HG03196 (cell line): ENCODE data around the gene GJA1.
"Not testable (repeated sequence)": the region's sequence is repeated elsewhere in the genome, so short reads cannot be mapped to it uniquely, and the experiment has no call there.

Experiments used
- ATAC-seq: cut with Tn5 transposase; IDR thresholded peaks from one replicate; pipeline ENCODE4 v1.9.1; 2021; ENCODE audit not compliant: unreplicated experiment

The GJA1 gene

GRCh38 chr6:121435444-121436069 lies at the start of gene GJA1:
Gene GJA1 (plus strand): TSS chr6:121435646. CDS start chr6:121446848, 11,202 bp downstream.
- no peak for ATAC-seq

- ATAC-seq = not testable (repeated sequence)
Observed at GRCh38 chr6:121386551-121386950, 48.9 kb upstream of the GJA1 start.

GRCh38 chr6:121389419-121389818 lies 46.0 kb upstream of the GJA1 start:
- ATAC-seq = no peak

DNA sequence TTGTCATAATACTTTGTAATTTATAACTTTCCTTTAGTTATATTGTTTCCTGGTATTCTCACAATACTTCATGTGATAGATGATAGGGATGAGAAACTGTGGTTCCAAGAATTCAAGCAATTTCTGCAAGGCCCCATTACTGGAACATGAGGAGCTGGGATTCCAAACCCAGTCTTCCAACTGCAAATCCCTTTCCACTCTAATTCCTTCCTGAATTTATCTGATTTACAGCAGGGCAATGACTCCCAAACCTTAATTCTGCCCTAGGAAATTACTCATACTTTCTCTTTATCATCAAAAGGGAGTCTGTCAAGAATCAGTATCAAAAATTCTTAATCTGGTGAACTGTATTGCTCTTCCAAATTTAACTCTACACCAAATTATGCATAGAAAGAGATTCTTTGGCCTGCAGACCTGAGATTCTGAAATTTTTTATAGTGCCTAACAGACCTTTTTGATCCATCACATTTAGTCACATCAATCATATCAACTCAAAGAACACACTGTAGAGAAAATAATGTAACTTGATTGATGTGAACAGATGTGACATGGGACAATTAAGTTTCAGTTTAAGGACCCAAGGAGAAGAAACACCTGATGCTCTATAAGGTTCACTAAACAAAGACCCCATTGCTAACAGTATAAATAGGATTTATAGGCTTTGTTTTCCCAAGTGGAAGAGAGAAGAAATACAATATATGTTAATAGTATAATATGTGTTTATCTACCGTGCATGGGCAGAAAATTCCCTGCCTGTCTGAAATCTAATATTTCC lies 41.5 kb upstream of the GJA1 start:
- no peak for ATAC-seq

DNA sequence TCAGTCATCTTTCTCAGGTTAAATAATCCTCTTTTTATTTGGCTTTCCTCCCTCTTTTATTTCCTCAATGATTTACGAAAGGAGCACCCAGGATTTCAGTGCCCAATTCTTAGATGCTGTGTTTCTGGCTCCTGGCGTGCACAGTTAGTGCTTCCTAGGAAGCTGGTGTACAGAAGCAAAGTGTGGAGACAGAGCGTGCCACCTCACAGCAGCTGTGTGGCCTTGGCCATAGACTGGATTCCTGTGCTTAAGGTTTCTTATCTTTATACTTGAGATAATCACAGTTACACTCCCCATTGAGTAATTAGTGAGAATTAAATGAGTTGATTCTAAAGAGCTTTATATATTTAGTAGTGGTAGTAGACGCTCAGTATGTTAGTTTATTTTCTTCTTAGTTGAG lies 39.7 kb upstream of the GJA1 start:
- ATAC-seq = no peak

DNA sequence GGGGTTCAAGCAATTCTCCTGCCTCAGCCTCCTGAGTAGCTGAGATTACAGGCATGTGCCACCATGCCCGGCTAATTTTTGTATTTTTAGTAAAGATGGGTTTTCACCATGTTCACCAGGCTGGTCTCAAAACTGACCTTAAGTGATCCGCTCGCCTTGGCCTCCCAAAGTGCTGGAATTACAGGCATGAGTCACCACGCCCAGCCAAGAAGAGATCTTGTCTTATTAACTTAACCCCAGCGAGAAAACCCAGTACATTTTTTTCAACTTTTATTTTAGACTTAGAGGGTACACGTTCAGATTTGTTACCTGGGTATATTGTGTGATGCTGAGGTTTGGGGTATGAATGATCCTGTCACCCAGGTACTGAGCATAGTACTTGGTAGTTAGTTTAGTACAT lies 38.3 kb upstream of the GJA1 start:
- ATAC-seq = not testable (repeated sequence)

GRCh38 chr6:121398127-121398526 lies 37.3 kb upstream of the GJA1 start:
- no peak for ATAC-seq

DNA sequence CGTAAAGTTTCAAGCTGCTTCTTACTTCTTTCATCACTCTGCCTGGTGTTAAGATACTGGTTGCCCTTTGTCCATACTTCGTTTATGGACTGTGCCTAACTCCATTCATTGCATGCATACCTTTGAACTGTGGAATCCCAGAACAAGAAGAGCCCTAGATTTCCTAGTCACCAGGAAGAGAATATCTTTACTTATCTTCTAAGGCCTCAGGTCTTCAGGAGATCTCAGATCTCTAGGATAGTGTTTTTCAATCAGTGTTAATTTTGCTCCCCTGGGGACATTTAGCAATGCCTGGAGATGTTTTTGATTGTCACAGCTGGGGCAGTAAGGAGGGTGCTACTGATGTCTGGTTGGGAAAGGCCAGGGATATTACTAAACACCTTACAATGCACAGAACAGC lies 35.5 kb upstream of the GJA1 start:
- ATAC-seq = no peak

DNA sequence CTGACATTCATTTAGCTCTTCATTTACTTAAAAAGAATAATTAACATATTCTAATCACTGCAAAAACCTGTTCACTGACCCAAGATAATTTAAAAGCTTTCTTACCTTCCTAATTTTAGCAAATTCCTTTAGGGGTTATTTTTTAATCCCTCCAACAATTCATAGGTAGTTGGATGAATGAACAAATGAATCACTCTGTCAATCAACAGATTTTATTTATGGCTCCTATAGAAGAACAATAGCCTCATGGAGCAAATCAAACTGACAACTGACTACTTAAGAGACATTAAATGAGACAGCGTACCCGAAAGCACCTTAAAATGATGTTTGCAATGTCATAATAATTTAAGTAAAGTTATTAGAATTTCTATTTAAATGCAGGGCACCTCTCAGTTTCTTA lies 31.5 kb upstream of the GJA1 start:
- ATAC-seq = no peak

DNA sequence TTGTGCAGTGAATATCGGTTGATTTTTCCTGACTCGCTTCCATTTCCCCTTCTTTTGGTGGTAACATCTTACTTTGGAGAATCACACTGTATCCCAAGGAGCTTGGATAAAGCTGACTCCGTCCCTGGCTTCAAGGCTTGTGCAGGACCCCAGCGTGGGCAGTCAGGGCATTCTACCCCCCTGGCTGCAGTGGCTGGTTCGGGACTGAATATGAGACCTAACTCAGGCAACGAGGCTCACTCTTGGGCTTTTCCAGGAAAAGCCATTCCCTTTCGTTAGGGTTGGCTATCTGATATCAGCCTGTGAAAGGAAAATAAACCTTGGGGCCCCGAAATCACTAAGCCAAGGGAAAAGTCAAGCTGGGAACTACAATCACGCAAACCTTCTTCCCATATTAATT lies 30.1 kb upstream of the GJA1 start:
- ATAC-seq = no peak

- ATAC-seq = no peak
Observed at GRCh38 chr6:121408321-121408720, 27.1 kb upstream of the GJA1 start.

DNA sequence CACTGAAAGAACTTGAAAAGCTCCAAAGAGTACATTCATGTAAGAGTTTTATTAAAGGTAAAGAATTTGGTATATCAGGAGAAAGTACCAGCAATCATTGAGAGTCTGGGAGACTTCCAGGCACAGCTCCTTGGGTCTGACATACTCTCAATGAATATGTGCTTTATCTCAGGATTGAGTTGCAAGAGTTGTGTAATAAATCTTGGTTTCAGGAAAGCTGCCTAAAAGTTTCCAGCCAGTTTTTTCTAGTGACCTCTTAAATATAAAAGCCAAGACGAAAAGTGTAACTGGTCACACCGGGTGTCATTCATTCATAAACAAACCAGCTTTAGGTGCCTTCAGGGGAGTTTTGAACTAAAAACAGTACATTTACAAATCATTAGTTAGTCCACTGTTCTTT lies 21.6 kb upstream of the GJA1 start:
- ATAC-seq = no peak

- no peak for ATAC-seq
Observed at GRCh38 chr6:121418346-121418745, 17.1 kb upstream of the GJA1 start.

DNA sequence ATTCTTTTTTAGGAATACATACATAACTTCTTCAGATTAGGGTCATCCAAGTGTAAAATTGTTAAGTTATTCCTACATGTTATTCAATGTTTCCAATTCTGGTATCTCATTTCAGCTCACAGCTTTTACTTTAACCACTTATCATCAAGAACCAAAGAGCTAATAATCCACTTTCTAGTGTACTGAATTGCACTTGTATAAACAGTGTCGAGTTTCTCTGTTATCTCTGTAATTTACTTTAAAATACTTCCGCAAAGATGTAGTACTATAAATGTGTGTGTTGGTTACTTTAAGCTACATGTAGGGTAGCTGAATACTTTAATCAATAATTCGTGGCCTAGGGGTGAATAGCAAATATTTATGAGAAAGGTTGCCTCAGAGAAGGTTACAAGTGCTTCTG lies 8.8 kb upstream of the GJA1 start:
- no peak for ATAC-seq

DNA sequence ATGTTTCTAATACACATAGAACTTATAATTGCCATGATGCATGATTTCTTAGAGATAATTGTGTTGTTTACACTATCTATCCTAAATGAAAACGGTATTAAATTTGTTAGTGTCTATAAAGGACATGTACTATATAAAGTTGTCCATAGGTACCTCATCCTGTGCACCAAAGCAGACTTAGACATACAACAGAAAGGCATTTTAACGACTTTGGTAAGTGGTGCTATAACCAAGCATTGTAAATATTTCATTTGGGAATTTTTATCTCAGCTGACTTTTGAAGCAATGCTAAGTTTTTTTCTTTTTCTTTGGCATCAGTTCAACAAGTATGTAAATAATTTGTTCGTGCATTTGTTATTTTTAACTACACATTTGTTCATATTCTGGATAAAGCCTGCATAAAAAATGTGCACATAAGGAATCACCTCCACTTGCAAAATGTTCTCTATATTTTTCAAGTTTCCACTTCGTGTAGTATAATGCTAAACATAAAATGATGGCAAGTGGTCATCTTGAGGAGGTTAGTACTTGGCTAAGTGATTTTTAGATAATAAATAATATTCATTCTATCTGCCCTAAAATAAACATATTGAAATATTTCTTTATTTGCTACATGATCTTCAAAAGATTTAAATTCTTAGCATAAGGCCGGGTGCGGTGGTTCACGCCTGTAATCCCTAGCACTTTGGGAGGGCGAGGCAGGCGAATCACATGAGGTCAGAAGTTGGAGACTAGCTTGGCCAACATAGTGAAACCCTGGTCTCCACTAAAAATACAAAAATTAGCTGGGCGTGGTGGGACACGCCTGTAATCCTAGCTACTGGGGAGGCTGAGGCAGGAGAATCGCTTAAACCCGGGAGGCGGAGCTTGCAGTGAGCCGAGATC lies 6.3 kb upstream of the GJA1 start:
- no peak for ATAC-seq

DNA sequence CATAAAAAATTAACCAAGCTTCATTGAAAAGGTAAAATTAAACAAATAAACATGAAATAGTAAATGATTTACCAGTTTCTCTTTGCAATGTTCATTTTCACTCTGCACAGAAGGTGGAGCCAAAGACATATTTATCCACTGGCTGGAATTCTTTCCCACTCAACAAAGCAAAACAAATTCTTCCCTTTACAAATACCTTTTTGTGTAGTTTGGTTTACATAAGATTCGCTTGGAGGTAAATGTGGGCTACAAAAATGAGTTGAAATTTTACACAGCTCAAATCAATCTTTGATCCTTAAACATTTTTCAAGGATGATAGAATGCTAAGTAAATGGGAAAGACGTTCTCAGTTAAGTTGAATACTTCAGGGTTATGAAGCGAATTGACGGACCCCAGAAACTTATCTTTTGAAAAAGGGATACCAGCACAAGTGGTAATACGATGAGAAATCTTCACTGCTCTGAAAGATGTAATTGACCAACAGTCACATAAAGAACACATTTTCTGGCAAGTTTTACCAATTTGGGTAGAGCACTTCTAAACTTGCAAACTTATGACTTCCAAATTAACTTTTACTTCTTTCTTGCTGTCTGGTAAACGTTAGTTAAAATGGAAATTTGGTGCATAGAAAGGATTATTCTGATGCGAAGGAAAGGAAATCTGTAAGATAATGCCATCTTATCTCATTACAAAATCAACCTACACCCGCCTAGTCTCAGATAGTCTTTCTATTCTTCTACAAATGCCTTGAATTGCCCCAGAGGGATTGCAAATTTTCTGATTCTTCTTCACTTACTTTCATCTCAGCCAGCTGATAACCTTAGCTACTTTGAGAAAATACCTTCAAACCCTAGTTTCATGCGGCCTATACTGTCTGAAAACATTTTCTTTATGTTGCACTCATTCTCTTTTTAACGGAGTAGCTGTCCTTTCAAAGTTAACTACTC lies 4.7 kb upstream of the GJA1 start:
- ATAC-seq = no peak

DNA sequence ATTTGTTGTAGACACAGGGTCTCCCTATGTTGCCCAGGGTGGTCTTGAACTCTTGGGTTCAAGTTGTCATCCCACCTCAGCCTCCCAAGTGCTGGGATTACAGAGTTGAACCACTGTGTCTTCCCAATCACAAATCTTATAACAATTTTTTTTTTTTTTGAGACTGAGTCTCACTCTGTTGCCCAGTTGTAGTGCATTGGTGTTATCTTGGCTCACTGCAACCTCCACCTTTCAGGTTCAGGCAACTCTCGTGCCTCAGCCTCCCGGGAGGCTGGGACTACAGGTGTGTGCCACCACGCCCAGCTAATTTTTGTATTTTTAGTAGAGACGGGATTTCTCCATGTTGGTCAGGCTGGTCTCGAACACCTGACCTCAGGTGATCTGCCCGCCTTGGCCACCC lies 3.7 kb upstream of the GJA1 start:
- ATAC-seq = not testable (repeated sequence)

- no peak for ATAC-seq
Observed at GRCh38 chr6:121434037-121434770, 1.2 kb upstream of the GJA1 start.

DNA sequence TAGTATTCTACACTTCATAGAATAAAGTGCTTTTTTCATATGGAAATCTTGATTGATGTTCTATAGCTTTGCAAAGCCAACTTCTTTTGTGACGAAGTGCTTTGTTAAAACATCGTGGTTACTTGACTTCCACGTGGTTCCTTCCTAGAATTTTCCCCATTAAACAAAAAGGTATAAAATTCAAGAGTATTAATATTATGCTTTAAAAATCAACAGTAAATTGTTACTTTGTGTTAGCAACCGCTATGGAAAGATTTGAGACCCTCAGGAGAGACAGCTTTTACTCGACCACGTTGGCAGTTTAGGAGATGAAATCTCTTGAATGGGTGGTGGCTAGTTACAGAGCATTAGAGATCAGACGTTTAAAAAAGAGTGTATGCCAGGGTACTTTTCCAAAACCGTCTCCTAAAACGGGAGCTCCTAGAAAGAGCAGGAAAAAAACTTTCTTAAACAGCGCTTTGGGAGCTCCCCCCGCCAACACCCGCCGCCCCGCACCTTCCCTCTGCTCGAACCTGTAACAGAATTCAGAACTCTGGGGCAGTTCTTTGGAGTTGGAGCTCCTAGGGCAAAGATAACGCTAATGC lies 920 bp downstream of the GJA1 start:
- no peak for ATAC-seq
